Measurements from ENCODE around the gene PCSK4.

PCSK4 gene

DNA sequence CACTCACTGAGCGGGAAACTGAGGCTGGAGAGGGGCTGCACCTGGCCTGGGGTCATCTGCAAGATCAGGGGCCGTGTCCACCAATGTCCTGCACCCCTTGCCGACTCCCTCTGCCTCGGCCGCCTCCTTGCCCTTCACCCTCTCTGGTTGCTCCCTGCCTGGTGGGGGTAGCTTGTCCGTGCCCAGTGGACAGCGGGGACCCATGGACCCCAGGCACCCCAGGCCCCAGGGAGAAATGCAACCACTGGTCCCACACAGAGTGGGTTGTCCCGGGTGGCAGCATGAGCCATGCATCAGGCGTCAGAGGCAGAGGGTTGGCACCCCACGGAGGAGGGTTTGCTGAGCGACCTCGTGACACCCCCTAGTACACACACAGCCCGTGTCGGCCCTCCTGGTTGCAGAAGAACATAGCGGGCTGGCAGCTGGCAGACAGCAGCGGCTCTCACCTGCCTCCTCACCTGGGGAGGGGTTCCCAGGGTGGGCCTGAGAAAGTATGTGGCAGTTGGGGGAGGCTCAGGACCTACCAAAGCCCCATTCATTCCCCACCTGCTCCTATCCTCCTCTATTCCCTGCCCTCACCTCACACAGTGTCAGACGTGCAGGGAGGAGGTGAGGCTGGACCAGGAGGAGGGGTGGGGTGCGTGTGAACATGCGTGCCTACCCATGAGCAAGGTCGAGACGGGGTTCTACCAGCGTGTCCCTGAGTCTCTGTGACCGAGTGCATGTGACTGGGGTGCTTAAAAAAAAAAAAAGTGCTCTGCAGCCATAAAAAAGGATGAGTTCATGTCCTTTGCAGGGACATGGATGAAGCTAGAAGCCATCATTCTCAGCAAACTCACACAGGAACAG lies 14.0 kb upstream of the PCSK4 start:
- Histone ChIP-seq H3K9ac (ENCODE audit: low read length) (no peak overlapping the region), H2BK15ac (ENCODE audit: low read depth, poor library complexity, severe bottlenecking) (peak overlapping the region; percentile 36), H2AK5ac (ENCODE audit: low read length, severe bottlenecking) (no peak overlapping the region), H3K36me3 (ENCODE audit: control insufficient read depth in 1 of 2, insufficient read depth in 2 of 2, low read depth in 1 of 2, low read length in 2 of 2) (peaks cover 0 to 6% of the 10 kb centered on the region in 2 experiments), H2BK120ac (ENCODE audit: low read depth, low read length) (no peak overlapping the region), H4K91ac (ENCODE audit: low read length) (peak overlapping the region; percentile 30), H3K27me3 (ENCODE audit: control insufficient read depth in 1 of 2, insufficient read depth in 1 of 2, low read length in 2 of 2) (peaks cover 16 to 48% of the 10 kb centered on the region in 2 experiments), H3K79me1 (replicated peaks; ENCODE audit: low read length, poor library complexity, severe bottlenecking) (no peaks in the 10 kb centered on the region), H3K23ac (ENCODE audit: low read length in 2 of 2) (no peak overlapping the region), H2BK5ac (ENCODE audit: low read depth, low read length, poor library complexity, severe bottlenecking) (no peak overlapping the region), H3K18ac (ENCODE audit: low read depth in 1 of 2, low read length in 2 of 2) (no peak overlapping the region), H3K4me2 (ENCODE audit: low read length, poor library complexity, severe bottlenecking) (no peak overlapping the region), H3K9me3 (ENCODE audit: control insufficient read depth, low read length) (no peaks in the 10 kb centered on the region), H2BK12ac (ENCODE audit: low read length in 2 of 2) (no peak overlapping the region), H2AFZ (ENCODE audit: low read depth, low read length) (no peak overlapping the region), H3K4me1 (ENCODE audit: control insufficient read depth, insufficient read depth, low read depth, low read length) (peaks cover 25% of the 10 kb centered on the region), H3K4me3 (ENCODE audit: insufficient read depth in 1 of 2, low read depth in 1 of 2, low read length in 2 of 2) (no peak overlapping the region), H4K8ac (ENCODE audit: low read length) (peak overlapping the region; percentile 29), H3K14ac (ENCODE audit: low read length in 2 of 2) (no peak overlapping the region), H3K27ac (ENCODE audit: low read length, poor library complexity, severe bottlenecking) (no peak overlapping the region), H3K4ac (ENCODE audit: low read depth in 1 of 2, low read length in 2 of 2) (no peak overlapping the region)
- DNase-seq, result no peak
- 73% methylated on average over 17 of the region's 23 CpGs for WGBS

- 24% methylated on average over 48 of the region's 49 CpGs for WGBS
These were observed 13.2 kb upstream of the PCSK4 start for GRCh38 chr19:1503089-1503924.

DNA sequence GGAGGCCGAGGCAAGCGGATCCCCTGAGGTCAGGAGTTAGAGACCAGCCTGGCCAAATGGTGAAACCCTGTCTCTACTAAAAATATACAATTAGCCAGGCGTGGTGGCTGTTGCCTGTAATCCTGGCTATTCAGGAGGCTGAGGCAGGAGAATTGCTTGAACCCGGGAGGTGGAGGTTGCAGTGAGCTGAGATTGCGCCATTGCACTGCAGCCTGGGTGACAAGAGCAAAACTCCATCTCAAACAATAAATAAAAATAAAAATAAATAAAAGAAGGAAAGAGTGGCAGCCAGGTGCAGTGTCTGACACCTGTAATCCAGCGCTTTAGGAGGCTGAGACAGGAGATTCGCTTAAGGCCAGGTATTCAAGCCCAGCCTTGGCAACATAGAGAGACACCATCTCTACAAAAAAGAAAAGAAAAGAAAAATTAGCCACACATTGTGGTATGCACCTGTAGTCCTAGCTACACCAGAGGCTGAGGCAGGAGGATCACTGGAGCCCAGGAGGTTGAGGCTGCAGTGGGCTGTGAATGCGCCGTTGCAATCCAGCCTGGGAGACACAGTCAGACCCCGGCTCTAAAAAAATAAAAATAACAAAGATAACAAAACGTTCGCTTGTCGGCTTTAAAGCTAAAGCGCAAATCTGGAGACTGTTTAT lies 12.4 kb upstream of the PCSK4 start:
- H2BK120ac ChIP-seq (ENCODE audit: low read depth, low read length), result no peak overlapping the region
- no peak overlapping the region for H2AFZ ChIP-seq (ENCODE audit: low read depth, low read length)
- H3K9me3 ChIP-seq (ENCODE audit: control insufficient read depth, low read length), result no peaks in the 10 kb centered on the region
- no peak overlapping the region for H3K4me3 ChIP-seq (ENCODE audit: insufficient read depth in 1 of 2, low read depth in 1 of 2, low read length in 2 of 2)
- peaks cover 16 to 48% of the 10 kb centered on the region in 2 experiments for H3K27me3 ChIP-seq (ENCODE audit: control insufficient read depth in 1 of 2, insufficient read depth in 1 of 2, low read length in 2 of 2)
- no peaks in the 10 kb centered on the region for H3K79me1 ChIP-seq (replicated peaks; ENCODE audit: low read length, poor library complexity, severe bottlenecking)
- H2BK12ac ChIP-seq (ENCODE audit: low read length in 2 of 2), result no peak overlapping the region
- WGBS, result 77% methylated on average over 11 of the region's 14 CpGs
- no peak for DNase-seq
- peaks cover 19% of the 10 kb centered on the region for H3K4me1 ChIP-seq (ENCODE audit: control insufficient read depth, insufficient read depth, low read depth, low read length)
- no peak overlapping the region for H3K4me2 ChIP-seq (ENCODE audit: low read length, poor library complexity, severe bottlenecking)
- no peak overlapping the region for H4K8ac ChIP-seq (ENCODE audit: low read length)
- peaks cover 0 to 6% of the 10 kb centered on the region in 2 experiments for H3K36me3 ChIP-seq (ENCODE audit: control insufficient read depth in 1 of 2, insufficient read depth in 2 of 2, low read depth in 1 of 2, low read length in 2 of 2)
- no peak overlapping the region for H3K23ac ChIP-seq (ENCODE audit: low read length in 2 of 2)
- no peak overlapping the region for H4K91ac ChIP-seq (ENCODE audit: low read length)
- no peak overlapping the region for H3K14ac ChIP-seq (ENCODE audit: low read length in 2 of 2)
- H3K9ac ChIP-seq (ENCODE audit: low read length), result no peak overlapping the region
- H3K4ac ChIP-seq (ENCODE audit: low read depth in 1 of 2, low read length in 2 of 2), result no peak overlapping the region
- H3K27ac ChIP-seq (ENCODE audit: low read length, poor library complexity, severe bottlenecking), result no peak overlapping the region
- no peak overlapping the region for H2BK5ac ChIP-seq (ENCODE audit: low read depth, low read length, poor library complexity, severe bottlenecking)
- H2AK5ac ChIP-seq (ENCODE audit: low read length, severe bottlenecking), result no peak overlapping the region
- H2BK15ac ChIP-seq (ENCODE audit: low read depth, poor library complexity, severe bottlenecking), result no peak overlapping the region
- H3K18ac ChIP-seq (ENCODE audit: low read depth in 1 of 2, low read length in 2 of 2), result no peak overlapping the region

More at GRCh38 chr19:1503089-1503924, 13.2 kb upstream of the PCSK4 start:
- H2BK15ac ChIP-seq (ENCODE audit: low read depth, poor library complexity, severe bottlenecking), result peak overlapping the region; percentile 36
- no peak overlapping the region for H3K14ac ChIP-seq (ENCODE audit: low read length in 2 of 2)
- H3K4me2 ChIP-seq (ENCODE audit: low read length, poor library complexity, severe bottlenecking), result no peak overlapping the region
- peaks cover 0 to 6% of the 10 kb centered on the region in 2 experiments for H3K36me3 ChIP-seq (ENCODE audit: control insufficient read depth in 1 of 2, insufficient read depth in 2 of 2, low read depth in 1 of 2, low read length in 2 of 2)
- H3K4me1 ChIP-seq (ENCODE audit: control insufficient read depth, insufficient read depth, low read depth, low read length), result peaks cover 23% of the 10 kb centered on the region
- no peak overlapping the region for H2BK120ac ChIP-seq (ENCODE audit: low read depth, low read length)
- no peaks in the 10 kb centered on the region for H3K79me1 ChIP-seq (replicated peaks; ENCODE audit: low read length, poor library complexity, severe bottlenecking)
- peak overlapping the region; percentile 30 for H4K91ac ChIP-seq (ENCODE audit: low read length)
- no peak overlapping the region for H3K23ac ChIP-seq (ENCODE audit: low read length in 2 of 2)
- no peak overlapping the region for H3K18ac ChIP-seq (ENCODE audit: low read depth in 1 of 2, low read length in 2 of 2)
- H3K4ac ChIP-seq (ENCODE audit: low read depth in 1 of 2, low read length in 2 of 2), result no peak overlapping the region
- no peak overlapping the region for H3K27ac ChIP-seq (ENCODE audit: low read length, poor library complexity, severe bottlenecking)
- no peak overlapping the region for H2BK5ac ChIP-seq (ENCODE audit: low read depth, low read length, poor library complexity, severe bottlenecking)
- no peaks in the 10 kb centered on the region for H3K9me3 ChIP-seq (ENCODE audit: control insufficient read depth, low read length)
- no peak for DNase-seq
- H2AK5ac ChIP-seq (ENCODE audit: low read length, severe bottlenecking), result no peak overlapping the region
- peaks cover 16 to 48% of the 10 kb centered on the region in 2 experiments for H3K27me3 ChIP-seq (ENCODE audit: control insufficient read depth in 1 of 2, insufficient read depth in 1 of 2, low read length in 2 of 2)
- peak overlapping the region in 1 of 2 experiments; percentile 33 for H3K4me3 ChIP-seq (ENCODE audit: insufficient read depth in 1 of 2, low read depth in 1 of 2, low read length in 2 of 2)
- no peak overlapping the region for H3K9ac ChIP-seq (ENCODE audit: low read length)
- H4K8ac ChIP-seq (ENCODE audit: low read length), result peak overlapping the region; percentile 71
- no peak overlapping the region for H2BK12ac ChIP-seq (ENCODE audit: low read length in 2 of 2)
- no peak overlapping the region for H2AFZ ChIP-seq (ENCODE audit: low read depth, low read length)

All from mesenchymal stem cell (in vitro differentiated cells and primary cell).